ENCODE measurements around the gene WWOX. TPM values are rescaled to one million over a fixed set of nuclear protein-coding genes. Genes with fewer than 3 reads are reported as not detected.
A peak's percentile ranks its signal among the peaks of the same experiment; 100 is the strongest.

WWOX gene
- total and polyA plus RNA-seq, 2 of the 13 experiments (the other 11 are each of a cell fraction or from before 2014, with no cell fraction given) = 9.1 to 37.4 TPM

DNA sequence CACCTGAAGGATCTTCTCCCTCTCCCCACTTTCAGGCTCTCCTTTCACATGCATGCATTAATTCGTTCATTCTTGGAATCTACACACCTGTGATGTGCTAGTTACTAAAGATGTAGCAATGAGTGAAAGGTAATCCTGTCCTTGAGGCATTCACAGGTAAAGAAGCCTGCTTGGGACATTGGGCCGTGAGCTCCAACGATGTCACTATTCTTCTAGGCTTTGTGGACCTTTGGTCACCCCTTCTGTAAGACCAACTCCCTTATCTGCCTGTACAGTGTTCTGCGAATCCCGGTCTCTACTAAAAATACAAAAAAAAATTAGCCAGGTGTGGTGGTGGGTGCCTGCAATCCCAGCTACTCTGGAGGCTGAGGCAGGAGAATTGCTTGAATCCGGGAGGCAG, 892.5 kb downstream of the WWOX start:
- Histone ChIP-seq H3K9me3 (ENCODE audit: low read length) (no peaks in the 10 kb centered on the region), H3K4me2 (ENCODE audit: low read depth, low read length) (peak overlapping the region; percentile 42), H2AFZ (ENCODE audit: low read length) (no peak overlapping the region), H3K79me2 (ENCODE audit: insufficient read depth, low read length) (no peaks in the 10 kb centered on the region), H3K36me3 (replicated peaks in 1 of 2; ENCODE audit: control insufficient read depth in 1 of 2, insufficient read depth in 2 of 2, low read length in 2 of 2) (no peaks in the 10 kb centered on the region), H3K27me3 (ENCODE audit: control insufficient read depth in 1 of 2, insufficient read depth in 2 of 2, low read length in 2 of 2) (no peaks in the 10 kb centered on the region), H3K4me1 (ENCODE audit: insufficient read depth, low read length) (peaks cover 44% of the 10 kb centered on the region), H3K4me3 (replicated peaks in 1 of 3; ENCODE audit: insufficient read depth in 1 of 3, low read depth in 2 of 3, low read length in 3 of 3) (no peak overlapping the region), H3K9ac (ENCODE audit: insufficient read depth, low read depth, low read length) (no peak overlapping the region), H4K20me1 (ENCODE audit: insufficient read depth, low read length) (no peaks in the 10 kb centered on the region), H3K27ac (ENCODE audit: extremely low read length, insufficient read depth, low read length) (no peak overlapping the region)
- no TSS peak for BruUV-seq (replicated peaks)
- in situ Hi-C loops (cut with HindIII; ENCODE audit: extremely low pct_ligation_motif_present, low pct_unique_long_range_greater_than_20kb) = no loop called here
- POLR2A ChIA-PET = no interaction called here
- peak; percentile 69 for ATAC-seq
- no peak for DNase-seq (ENCODE audit: low spot score)
- TF ChIP-seq SNAPC2 (CRISPR knock-in tag; IDR thresholded peaks at IDR 0.05) = no peak
- peak; percentile 80 for TF ChIP-seq ZEB1 (IDR thresholded peaks at IDR 0.05; ENCODE audit: insufficient replicate concordance, low read depth)
- peak; percentile 96 for TF ChIP-seq ZNF564 (CRISPR knock-in tag; IDR thresholded peaks at IDR 0.05)
- intact Hi-C loops (cut with micrococcal nuclease; ENCODE audit: unreplicated experiment) = no loop called here
- WGBS (ENCODE audit: low lambda C conversion rate) = 19% methylated on average over 6 of the region's 6 CpGs
- no peak for FAIRE-seq
- CTCF ChIA-PET (ENCODE audit: low intra/inter-chr PET ratio, low total read pairs) = no interaction called here

GRCh38 chr16:78993346-78993745, 893.9 kb downstream of the WWOX start:
- Histone ChIP-seq H3K4me1 (ENCODE audit: insufficient read depth, low read length) (peaks cover 32% of the 10 kb centered on the region), H3K4me3 (replicated peaks in 1 of 3; ENCODE audit: insufficient read depth in 1 of 3, low read depth in 2 of 3, low read length in 3 of 3) (no peak overlapping the region), H3K27me3 (ENCODE audit: control insufficient read depth in 1 of 2, insufficient read depth in 2 of 2, low read length in 2 of 2) (no peaks in the 10 kb centered on the region), H3K4me2 (ENCODE audit: low read depth, low read length) (no peak overlapping the region), H3K9ac (ENCODE audit: insufficient read depth, low read depth, low read length) (no peak overlapping the region), H3K27ac (ENCODE audit: extremely low read length, insufficient read depth, low read length) (no peak overlapping the region), H3K79me2 (ENCODE audit: insufficient read depth, low read length) (no peaks in the 10 kb centered on the region), H3K9me3 (ENCODE audit: low read length) (no peaks in the 10 kb centered on the region), H3K36me3 (replicated peaks in 1 of 2; ENCODE audit: control insufficient read depth in 1 of 2, insufficient read depth in 2 of 2, low read length in 2 of 2) (no peaks in the 10 kb centered on the region), H2AFZ (ENCODE audit: low read length) (no peak overlapping the region), H4K20me1 (ENCODE audit: insufficient read depth, low read length) (no peaks in the 10 kb centered on the region)
- no peak for DNase-seq (ENCODE audit: low spot score)
- BruUV-seq (replicated peaks) = no TSS peak
- 75% methylated on average over 6 of the region's 12 CpGs for WGBS (ENCODE audit: low lambda C conversion rate)
- no peak for FAIRE-seq
- TF ChIP-seq KLF11 (CRISPR knock-in tag; IDR thresholded peaks at IDR 0.05) = no peak
- TF ChIP-seq ZFP62 (CRISPR knock-in tag; IDR thresholded peaks at IDR 0.05) = no peak
- no peak for TF ChIP-seq ZNF589 (CRISPR knock-in tag; conservative IDR thresholded peaks at IDR 0.05)
- no peak for TF ChIP-seq ZNF83 (CRISPR knock-in tag; IDR thresholded peaks at IDR 0.05; ENCODE audit: borderline replicate concordance)
- no peak for TF ChIP-seq SMAD1 (CRISPR knock-in tag; IDR thresholded peaks at IDR 0.05; ENCODE audit: borderline replicate concordance, low read depth)
- no peak for TF ChIP-seq HOMEZ (CRISPR knock-in tag; IDR thresholded peaks at IDR 0.05; ENCODE audit: low read depth)
- no peak for TF ChIP-seq ZNF790 (CRISPR knock-in tag; IDR thresholded peaks at IDR 0.05; ENCODE audit: borderline replicate concordance)
- TF ChIP-seq KDM6A (CRISPR knock-in tag; IDR thresholded peaks at IDR 0.05; ENCODE audit: low read depth) = no peak
- no peak for TF ChIP-seq ZNF850 (CRISPR knock-in tag; conservative IDR thresholded peaks at IDR 0.05)
- TF ChIP-seq GATA4 (IDR thresholded peaks at IDR 0.05; ENCODE audit: borderline replicate concordance, low read depth) = no peak
- no peak for TF ChIP-seq TOPORS (CRISPR knock-in tag; IDR thresholded peaks at IDR 0.05)
- TF ChIP-seq, protein P1, sequence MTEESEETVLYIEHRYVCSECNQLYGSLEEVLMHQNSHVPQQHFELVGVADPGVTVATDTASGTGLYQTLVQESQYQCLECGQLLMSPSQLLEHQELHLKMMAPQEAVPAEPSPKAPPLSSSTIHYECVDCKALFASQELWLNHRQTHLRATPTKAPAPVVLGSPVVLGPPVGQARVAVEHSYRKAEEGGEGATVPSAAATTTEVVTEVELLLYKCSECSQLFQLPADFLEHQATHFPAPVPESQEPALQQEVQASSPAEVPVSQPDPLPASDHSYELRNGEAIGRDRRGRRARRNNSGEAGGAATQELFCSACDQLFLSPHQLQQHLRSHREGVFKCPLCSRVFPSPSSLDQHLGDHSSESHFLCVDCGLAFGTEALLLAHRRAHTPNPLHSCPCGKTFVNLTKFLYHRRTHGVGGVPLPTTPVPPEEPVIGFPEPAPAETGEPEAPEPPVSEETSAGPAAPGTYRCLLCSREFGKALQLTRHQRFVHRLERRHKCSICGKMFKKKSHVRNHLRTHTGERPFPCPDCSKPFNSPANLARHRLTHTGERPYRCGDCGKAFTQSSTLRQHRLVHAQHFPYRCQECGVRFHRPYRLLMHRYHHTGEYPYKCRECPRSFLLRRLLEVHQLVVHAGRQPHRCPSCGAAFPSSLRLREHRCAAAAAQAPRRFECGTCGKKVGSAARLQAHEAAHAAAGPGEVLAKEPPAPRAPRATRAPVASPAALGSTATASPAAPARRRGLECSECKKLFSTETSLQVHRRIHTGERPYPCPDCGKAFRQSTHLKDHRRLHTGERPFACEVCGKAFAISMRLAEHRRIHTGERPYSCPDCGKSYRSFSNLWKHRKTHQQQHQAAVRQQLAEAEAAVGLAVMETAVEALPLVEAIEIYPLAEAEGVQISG (CRISPR knock-in tag; IDR thresholded peaks at IDR 0.05) = no peak
- no peak for ATAC-seq
- POLR2A ChIA-PET = no interaction called here
- in situ Hi-C loops (cut with HindIII; ENCODE audit: extremely low pct_ligation_motif_present, low pct_unique_long_range_greater_than_20kb) = no loop called here
- intact Hi-C loops (cut with micrococcal nuclease; ENCODE audit: unreplicated experiment) = no loop called here
- CTCF ChIA-PET (ENCODE audit: low intra/inter-chr PET ratio, low total read pairs) = no interaction called here
